Stimulated activated CD8-positive, alpha-beta memory T cell treated with anti-CD3 and anti-CD28 coated beads, Interleukin-12 subunit alpha, Interleukin-12 subunit beta, amount 100 ng/mL, for 4 hours (primary cell): ENCODE results near the gene FTH1.

ENCODE experiments used
- DNase-seq: peaks from one replicate; pipeline ENCODE4 v3.0.0-alpha.2; 2020; ENCODE audit warnings: low read depth

FTH1 gene

GRCh38 chr11:61914471-61915171, 52.8 kb downstream of the FTH1 start:
- DNase-seq, result no peak
